ENCODE data around the gene HS3ST3B1.

DNA sequence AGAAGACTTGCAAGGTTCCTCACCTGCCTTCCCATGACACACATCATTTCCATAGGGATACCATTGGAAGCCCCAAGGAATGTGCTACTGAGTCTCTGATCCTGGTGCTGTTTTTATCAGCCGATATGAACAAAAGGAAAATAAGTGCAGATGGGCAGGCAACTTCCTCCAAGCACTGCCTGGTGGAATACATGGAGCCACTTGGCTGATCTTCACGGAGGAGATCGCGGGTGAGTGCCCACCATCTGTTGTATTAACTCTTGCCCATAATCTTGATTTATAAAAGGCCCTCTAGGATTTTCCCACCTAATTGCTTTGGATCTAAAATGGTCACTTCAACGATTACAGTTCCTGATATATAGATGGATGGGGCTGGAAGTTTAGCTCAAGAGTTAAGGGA lies 39.5 kb upstream of the HS3ST3B1 start:
- no peak for TF ChIP-seq CTCF (conservative IDR thresholded peaks at IDR 0.05; ENCODE audit: low read depth, low read length)
- no peak for TF ChIP-seq EZH2phosphoT487 (IDR thresholded peaks at IDR 0.05; ENCODE audit: borderline replicate concordance, low read length)
